ENCODE results near the gene LPP.

GRCh38 chr3:188337232-188337631, 183.3 kb downstream of the LPP start:
- TF ChIP-seq, protein P1, sequence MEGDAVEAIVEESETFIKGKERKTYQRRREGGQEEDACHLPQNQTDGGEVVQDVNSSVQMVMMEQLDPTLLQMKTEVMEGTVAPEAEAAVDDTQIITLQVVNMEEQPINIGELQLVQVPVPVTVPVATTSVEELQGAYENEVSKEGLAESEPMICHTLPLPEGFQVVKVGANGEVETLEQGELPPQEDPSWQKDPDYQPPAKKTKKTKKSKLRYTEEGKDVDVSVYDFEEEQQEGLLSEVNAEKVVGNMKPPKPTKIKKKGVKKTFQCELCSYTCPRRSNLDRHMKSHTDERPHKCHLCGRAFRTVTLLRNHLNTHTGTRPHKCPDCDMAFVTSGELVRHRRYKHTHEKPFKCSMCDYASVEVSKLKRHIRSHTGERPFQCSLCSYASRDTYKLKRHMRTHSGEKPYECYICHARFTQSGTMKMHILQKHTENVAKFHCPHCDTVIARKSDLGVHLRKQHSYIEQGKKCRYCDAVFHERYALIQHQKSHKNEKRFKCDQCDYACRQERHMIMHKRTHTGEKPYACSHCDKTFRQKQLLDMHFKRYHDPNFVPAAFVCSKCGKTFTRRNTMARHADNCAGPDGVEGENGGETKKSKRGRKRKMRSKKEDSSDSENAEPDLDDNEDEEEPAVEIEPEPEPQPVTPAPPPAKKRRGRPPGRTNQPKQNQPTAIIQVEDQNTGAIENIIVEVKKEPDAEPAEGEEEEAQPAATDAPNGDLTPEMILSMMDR (IDR thresholded peaks at IDR 0.05) = no peak
- no peak for TF ChIP-seq ZFX (IDR thresholded peaks at IDR 0.05; ENCODE audit: borderline replicate concordance)

All from 22Rv1 (cell line).